ENCODE measurements around the gene CD38. TPM values are rescaled to one million over a fixed set of nuclear protein-coding genes. Genes with fewer than 3 reads are reported as not detected.

CD38 gene
- total RNA-seq, 3 donors from 2014 or later: 2.0 to 47.2 (median 2.6) TPM

- no peak overlapping the region for H3K4me3 ChIP-seq
- H3K27ac ChIP-seq: no peak overlapping the region
- intact Hi-C loops (cut with DNase I; ENCODE audit: low total_unique reads): no loop called here
- H3K36me3 ChIP-seq: no peaks in the 10 kb centered on the region
- H3K27me3 ChIP-seq: no peaks in the 10 kb centered on the region
- DNase-seq (ENCODE audit: low spot score in 2 of 2): no peak
- TF ChIP-seq POLR2AphosphoS5 (IDR thresholded peaks at IDR 0.05) (no peak), POLR2A (IDR thresholded peaks at IDR 0.05) (no peak), CTCF (IDR thresholded peaks at IDR 0.05) (no peak)
- H3K9me3 ChIP-seq: no peaks in the 10 kb centered on the region
- H3K4me1 ChIP-seq: no peaks in the 10 kb centered on the region
Measured at GRCh38 chr4:15888515-15888914, 110.4 kb downstream of the CD38 start.

GRCh38 chr4:15890246-15890829 is 112.2 kb downstream of the CD38 start:
- H3K27me3 ChIP-seq: no peaks in the 10 kb centered on the region
- H3K4me3 ChIP-seq: no peak overlapping the region
- DNase-seq (ENCODE audit: low spot score in 2 of 2): no peak
- H3K27ac ChIP-seq: no peak overlapping the region
- TF ChIP-seq POLR2A (IDR thresholded peaks at IDR 0.05): no peak
- TF ChIP-seq POLR2AphosphoS5 (IDR thresholded peaks at IDR 0.05): no peak
- TF ChIP-seq CTCF (IDR thresholded peaks at IDR 0.05): no peak
- H3K4me1 ChIP-seq: no peaks in the 10 kb centered on the region
- intact Hi-C loops (cut with DNase I; ENCODE audit: low total_unique reads): no loop called here
- H3K36me3 ChIP-seq: no peaks in the 10 kb centered on the region
- H3K9me3 ChIP-seq: no peaks in the 10 kb centered on the region

- Histone ChIP-seq H3K36me3 (no peaks in the 10 kb centered on the region), H3K4me3 (no peak overlapping the region), H3K27ac (no peak overlapping the region), H3K4me1 (no peaks in the 10 kb centered on the region), H3K9me3 (no peaks in the 10 kb centered on the region), H3K27me3 (no peaks in the 10 kb centered on the region)
- intact Hi-C loops (cut with DNase I; ENCODE audit: low total_unique reads): no loop called here
- no peak for TF ChIP-seq POLR2A (IDR thresholded peaks at IDR 0.05)
- no peak for TF ChIP-seq POLR2AphosphoS5 (IDR thresholded peaks at IDR 0.05)
- no peak for TF ChIP-seq CTCF (IDR thresholded peaks at IDR 0.05)
- no peak for DNase-seq (ENCODE audit: low spot score in 2 of 2)
Measured at GRCh38 chr4:15891312-15891711, 113.2 kb downstream of the CD38 start.

GRCh38 chr4:15893962-15894361 is 115.8 kb downstream of the CD38 start:
- TF ChIP-seq CTCF (IDR thresholded peaks at IDR 0.05): no peak
- TF ChIP-seq POLR2A (IDR thresholded peaks at IDR 0.05): no peak
- no peak for TF ChIP-seq POLR2AphosphoS5 (IDR thresholded peaks at IDR 0.05)
- no peak overlapping the region for H3K27ac ChIP-seq
- H3K9me3 ChIP-seq: no peaks in the 10 kb centered on the region
- H3K36me3 ChIP-seq: no peaks in the 10 kb centered on the region
- intact Hi-C loops (cut with DNase I; ENCODE audit: low total_unique reads): no loop called here
- no peaks in the 10 kb centered on the region for H3K27me3 ChIP-seq
- no peaks in the 10 kb centered on the region for H3K4me1 ChIP-seq
- no peak overlapping the region for H3K4me3 ChIP-seq
- DNase-seq (ENCODE audit: low spot score in 2 of 2): no peak

GRCh38 chr4:15894393-15894792 is 116.3 kb downstream of the CD38 start:
- Histone ChIP-seq H3K36me3 (no peaks in the 10 kb centered on the region), H3K27me3 (no peaks in the 10 kb centered on the region), H3K4me3 (no peak overlapping the region), H3K27ac (no peak overlapping the region), H3K4me1 (no peaks in the 10 kb centered on the region), H3K9me3 (no peaks in the 10 kb centered on the region)
- no peak for DNase-seq (ENCODE audit: low spot score in 2 of 2)
- TF ChIP-seq POLR2AphosphoS5 (IDR thresholded peaks at IDR 0.05): no peak
- TF ChIP-seq POLR2A (IDR thresholded peaks at IDR 0.05): no peak
- no peak for TF ChIP-seq CTCF (IDR thresholded peaks at IDR 0.05)
- intact Hi-C loops (cut with DNase I; ENCODE audit: low total_unique reads): no loop called here
